Smooth muscle cell (in vitro differentiated cells): ENCODE results near the gene ZFAND6. TPM values are rescaled to one million over a fixed set of nuclear protein-coding genes. Genes with fewer than 3 reads are reported as not detected.
A peak's percentile ranks its signal among the peaks of the same experiment; 100 is the strongest.

Experiments
- DNase-seq: peaks from one replicate; lab custom pipeline; 2025; ENCODE audit not compliant: unreplicated experiment; lab: John Stamatoyannopoulos, UW
- H2AFZ ChIP-seq: fragments of 200-600 bp; sonication (generic); 2 replicates; pipeline ENCODE4 v1.6.0; 2016; ENCODE audit warnings: antibody characterized with exemption, low read depth, mild to moderate bottlenecking
- H3F3A ChIP-seq: fragments of 200-600 bp; sonication (generic); 2 replicates; pipeline ENCODE4 v1.6.0; 2017; ENCODE audit warnings: antibody characterized with exemption, low read depth
- H3K27ac ChIP-seq: fragments of 200-600 bp; sonication (generic); 2 replicates; pipeline ENCODE4 v1.5.1; 2016; ENCODE audit warnings: low read depth, mild to moderate bottlenecking
- H3K27me3 ChIP-seq: fragments of 200-600 bp; sonication (generic); 2 replicates; pipeline ENCODE4 v1.6.1; 2016; ENCODE audit warnings: low read depth, mild to moderate bottlenecking
- H3K36me3 ChIP-seq: fragments of 200-600 bp; sonication (generic); 2 replicates; pipeline ENCODE4 v1.5.1; 2016; ENCODE audit warnings: low read depth
- H3K4me1 ChIP-seq: fragments of 200-600 bp; sonication (generic); 2 replicates; pipeline ENCODE4 v1.5.1; 2016; ENCODE audit warnings: low read depth
- H3K4me2 ChIP-seq: fragments of 200-600 bp; sonication (generic); 2 replicates; pipeline ENCODE4 v1.6.0; 2016; ENCODE audit warnings: mild to moderate bottlenecking
- H3K4me3 ChIP-seq: fragments of 200-600 bp; sonication (generic); 2 replicates; pipeline ENCODE4 v1.5.1; 2016; ENCODE audit warnings: mild to moderate bottlenecking
- H3K79me2 ChIP-seq: fragments of 200-600 bp; sonication (generic); 2 replicates; pipeline ENCODE4 v1.6.0; 2016; ENCODE audit warnings: low read depth, mild to moderate bottlenecking
- H3K9ac ChIP-seq: fragments of 200-600 bp; sonication (generic); 2 replicates; pipeline ENCODE4 v1.6.0; 2016; ENCODE audit warnings: low read depth
- H3K9me3 ChIP-seq: fragments of 200-600 bp; sonication (generic); replicated peaks from 2 replicates; pipeline ENCODE4 v1.5.1; 2016; ENCODE audit warnings: low read depth
- H4K20me1 ChIP-seq: fragments of 200-600 bp; sonication (generic); 2 replicates; pipeline ENCODE4 v1.6.0; 2016; ENCODE audit warnings: low read depth
- CTCF ChIP-seq: fragments of 200-600 bp; sonication (generic); IDR thresholded peaks from 2 replicates; pipeline ENCODE4 v1.5.1; 2017; ENCODE audit warnings: borderline replicate concordance, mild to moderate bottlenecking, antibody characterized with exemption; ENCODE audit not compliant: insufficient read depth, poor library complexity, severe bottlenecking
- WGBS: methylation state at CpG from one replicate; pipeline ENCODE4 v1.1.7; 2016; ENCODE audit warnings: low lambda C conversion rate; 5-methylcytosine and 5-hydroxymethylcytosine counted together
- polyA plus RNA-seq: library from polyadenylated mRNA; unstranded; fragments of >200 nt; fragmentation: Nextera tagmentation; extraction: Ambion mirVana; gene quantifications from 2 replicates; pipeline ENCODE4 v1.2.1, GENCODE V29; 2016
- total RNA-seq: library from RNA; depleted of rRNA; stranded (reverse); fragments of >200 nt; gene quantifications from 2 replicates; pipeline ENCODE4 v1.2.3, GENCODE V29; 2014

ZFAND6 gene
- total and polyA plus RNA-seq, 2 experiments from 2014 or later: 81.9 to 144 TPM

DNA sequence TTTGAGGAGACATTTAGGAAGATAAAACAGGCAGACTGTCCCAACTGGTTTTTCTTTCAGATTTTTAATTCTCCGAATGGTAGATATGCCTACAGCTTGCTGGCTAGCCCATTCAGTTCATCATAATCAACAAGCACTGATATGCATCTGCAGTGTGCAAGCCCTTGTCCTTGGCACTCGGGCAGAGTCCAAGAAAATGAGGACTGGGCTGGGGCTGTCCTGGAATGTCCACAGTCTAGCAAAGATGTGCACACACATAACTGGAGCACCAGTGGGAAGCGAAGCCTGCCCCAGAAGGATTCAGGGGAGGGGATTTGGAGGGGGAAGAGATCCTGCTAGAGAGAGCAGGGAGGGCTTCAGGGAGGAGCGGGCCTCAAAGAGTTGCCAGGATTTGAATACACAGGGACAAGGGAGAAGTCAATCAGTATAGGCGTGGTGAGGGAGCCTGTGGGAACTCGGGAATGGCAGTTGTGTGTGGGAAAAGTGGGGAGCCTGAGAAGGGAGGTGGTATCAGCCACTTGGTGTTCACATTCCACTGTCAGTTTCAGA is 102.1 kb downstream of the ZFAND6 start:
- H4K20me1 ChIP-seq: no peaks in the 10 kb centered on the region
- no peak for DNase-seq
- H3K4me3 ChIP-seq: no peak overlapping the region
- H2AFZ ChIP-seq: no peak overlapping the region
- 94% methylated on average over 6 of the region's 6 CpGs for WGBS
- H3K9me3 ChIP-seq: no peaks in the 10 kb centered on the region
- TF ChIP-seq CTCF: no peak
- peak overlapping the region; percentile 73 for H3K4me2 ChIP-seq
- H3K36me3 ChIP-seq: no peaks in the 10 kb centered on the region
- peak overlapping the region; percentile 85 for H3K27ac ChIP-seq
- H3K27me3 ChIP-seq: no peaks in the 10 kb centered on the region
- peaks cover 8% of the 10 kb centered on the region for H3K4me1 ChIP-seq
- no peak overlapping the region for H3K9ac ChIP-seq
- H3K79me2 ChIP-seq: no peaks in the 10 kb centered on the region
- H3F3A ChIP-seq: peaks cover 14% of the 10 kb centered on the region

DNA sequence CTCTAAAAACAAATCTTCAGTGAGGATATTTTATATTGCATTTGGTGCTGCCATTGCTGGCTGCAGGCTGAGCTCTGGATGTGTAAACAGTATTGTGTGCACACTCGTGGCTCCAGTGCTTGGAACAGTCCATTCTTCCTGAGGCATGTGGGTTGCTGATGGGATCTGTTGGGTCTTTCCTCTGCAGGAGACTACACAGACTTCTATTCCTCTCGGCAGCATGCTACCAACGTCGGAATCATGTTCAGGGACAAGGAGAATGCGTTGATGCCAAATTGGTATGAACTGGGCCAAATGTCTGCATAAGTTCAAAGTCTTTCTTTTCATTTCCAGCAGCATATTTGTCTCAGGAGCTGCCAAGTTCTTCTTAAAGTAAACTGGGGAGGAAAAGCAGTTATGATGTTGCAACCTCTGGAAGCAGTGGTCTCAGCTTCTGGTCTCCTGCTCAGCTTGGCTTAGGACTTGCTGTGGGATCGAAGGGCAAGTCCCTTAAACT is 102.6 kb downstream of the ZFAND6 start:
- Histone ChIP-seq H3K27ac (no peak overlapping the region), H2AFZ (no peak overlapping the region), H3K79me2 (no peaks in the 10 kb centered on the region), H3K36me3 (no peaks in the 10 kb centered on the region), H4K20me1 (no peaks in the 10 kb centered on the region), H3K4me3 (no peak overlapping the region), H3K9ac (no peak overlapping the region), H3K4me2 (no peak overlapping the region), H3K27me3 (no peaks in the 10 kb centered on the region), H3K4me1 (peaks cover 8% of the 10 kb centered on the region), H3F3A (peaks cover 14% of the 10 kb centered on the region), H3K9me3 (no peaks in the 10 kb centered on the region)
- TF ChIP-seq CTCF: no peak
- 69% methylated on average over 6 of the region's 6 CpGs for WGBS
- DNase-seq: no peak

DNA sequence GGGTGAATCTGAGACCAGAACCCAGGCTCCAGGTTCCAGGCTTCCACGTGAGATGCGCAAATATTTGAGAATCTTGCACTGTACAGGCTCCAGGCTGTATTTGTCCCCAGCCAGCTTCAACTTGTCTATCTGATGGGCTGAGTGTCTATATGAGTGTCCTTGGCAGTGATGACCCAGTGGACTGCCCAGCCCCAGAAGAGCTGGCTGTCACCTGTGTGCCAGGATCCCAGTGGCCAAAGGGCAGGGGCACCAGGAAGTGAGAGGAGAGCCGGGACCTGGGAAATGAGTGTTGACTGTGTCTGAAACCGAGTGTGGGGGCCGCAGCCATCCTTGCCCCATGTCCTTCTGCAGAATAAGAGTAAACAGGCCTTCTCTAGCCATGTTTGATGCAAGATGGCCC is 103.7 kb downstream of the ZFAND6 start:
- H3F3A ChIP-seq: peaks cover 14% of the 10 kb centered on the region
- H3K4me3 ChIP-seq: no peak overlapping the region
- no peak for DNase-seq
- TF ChIP-seq CTCF: no peak
- 97% methylated on average over 5 of the region's 5 CpGs for WGBS
- no peak overlapping the region for H3K4me2 ChIP-seq
- H3K4me1 ChIP-seq: peaks cover 8% of the 10 kb centered on the region
- H4K20me1 ChIP-seq: no peaks in the 10 kb centered on the region
- H3K79me2 ChIP-seq: no peaks in the 10 kb centered on the region
- H3K27ac ChIP-seq: no peak overlapping the region
- H3K9ac ChIP-seq: no peak overlapping the region
- H3K36me3 ChIP-seq: no peaks in the 10 kb centered on the region
- H3K9me3 ChIP-seq: no peaks in the 10 kb centered on the region
- H2AFZ ChIP-seq: no peak overlapping the region
- no peaks in the 10 kb centered on the region for H3K27me3 ChIP-seq

DNA sequence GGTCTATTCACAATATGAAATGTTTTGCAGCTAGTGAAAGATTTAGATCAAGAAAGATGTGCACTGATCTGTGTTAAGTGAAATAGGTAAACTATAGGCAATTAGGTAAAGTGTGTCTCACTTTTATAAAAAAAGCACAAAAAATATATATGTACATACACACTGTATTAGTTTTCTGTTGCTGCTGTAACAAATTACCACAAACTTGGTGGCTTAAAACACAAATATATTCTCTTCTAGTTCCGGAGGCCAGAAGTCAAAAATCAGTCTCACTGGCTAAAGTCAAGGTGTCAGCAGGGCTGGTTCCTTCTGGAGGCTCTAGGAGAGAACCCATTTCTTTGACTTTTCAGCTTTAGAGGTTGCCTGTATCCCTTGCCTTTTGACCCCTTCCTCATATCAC is 104.4 kb downstream of the ZFAND6 start:
- WGBS: 100% methylated on average over 1 of the region's 1 CpG
- DNase-seq: no peak
- peaks cover 8% of the 10 kb centered on the region for H3K4me1 ChIP-seq

More for the DNA sequence above, 104.4 kb downstream of the ZFAND6 start:
- H3K27ac ChIP-seq: no peak overlapping the region
- TF ChIP-seq CTCF: no peak
- no peak overlapping the region for H3K4me3 ChIP-seq
- H3K79me2 ChIP-seq: no peaks in the 10 kb centered on the region
- H3K9me3 ChIP-seq: no peaks in the 10 kb centered on the region
- H2AFZ ChIP-seq: no peak overlapping the region
- H3K9ac ChIP-seq: no peak overlapping the region
- no peaks in the 10 kb centered on the region for H3K36me3 ChIP-seq
- H4K20me1 ChIP-seq: no peaks in the 10 kb centered on the region
- no peak overlapping the region for H3K4me2 ChIP-seq
- H3F3A ChIP-seq: peaks cover 14% of the 10 kb centered on the region
- no peaks in the 10 kb centered on the region for H3K27me3 ChIP-seq
